NAMALWA (cell line): ENCODE data around the gene MTUS2.

Source experiments
- DNase-seq: peaks from one replicate; pipeline ENCODE4 v3.0.0-alpha.2; 2015; ENCODE audit warnings: low spot score

MTUS2 gene

GRCh38 chr13:29022968-29023367, 202.8 kb downstream of the MTUS2 start:
- no peak for DNase-seq

GRCh38 chr13:29024783-29025182, 204.6 kb downstream of the MTUS2 start:
- no peak for DNase-seq

- no peak for DNase-seq
Measured at GRCh38 chr13:29028868-29029267, 208.7 kb downstream of the MTUS2 start.

- no peak for DNase-seq
Measured at GRCh38 chr13:29038700-29039099, 218.6 kb downstream of the MTUS2 start.

- DNase-seq: no peak
Measured at GRCh38 chr13:29039212-29039611, 219.1 kb downstream of the MTUS2 start.

- DNase-seq: no peak
Measured at GRCh38 chr13:29046588-29046987, 226.4 kb downstream of the MTUS2 start.

GRCh38 chr13:29049524-29049923, 229.4 kb downstream of the MTUS2 start:
- no peak for DNase-seq

GRCh38 chr13:29050719-29051118, 230.6 kb downstream of the MTUS2 start:
- no peak for DNase-seq

- no peak for DNase-seq
Measured at GRCh38 chr13:29059800-29060199, 239.7 kb downstream of the MTUS2 start.

GRCh38 chr13:29065142-29065541, 245.0 kb downstream of the MTUS2 start:
- DNase-seq: no peak

GRCh38 chr13:29067306-29067945, 247.3 kb downstream of the MTUS2 start:
- no peak for DNase-seq

GRCh38 chr13:29073755-29074154, 253.6 kb downstream of the MTUS2 start:
- no peak for DNase-seq

- no peak for DNase-seq
Measured at GRCh38 chr13:29077051-29077813, 257.1 kb downstream of the MTUS2 start.

GRCh38 chr13:29081036-29081435, 260.9 kb downstream of the MTUS2 start:
- DNase-seq: peak; percentile 80

GRCh38 chr13:29081697-29082440, 261.7 kb downstream of the MTUS2 start:
- no peak for DNase-seq

- DNase-seq: no peak
Measured at GRCh38 chr13:29099781-29100406, 279.8 kb downstream of the MTUS2 start.

GRCh38 chr13:29100758-29101157, 280.6 kb downstream of the MTUS2 start:
- no peak for DNase-seq

- DNase-seq: no peak
Measured at GRCh38 chr13:29101409-29101808, 281.3 kb downstream of the MTUS2 start.

GRCh38 chr13:29101905-29102304, 281.8 kb downstream of the MTUS2 start:
- no peak for DNase-seq

GRCh38 chr13:29103065-29103800, 283.1 kb downstream of the MTUS2 start:
- DNase-seq: no peak

GRCh38 chr13:29104461-29104860, 284.3 kb downstream of the MTUS2 start:
- no peak for DNase-seq

GRCh38 chr13:29105779-29106178, 285.6 kb downstream of the MTUS2 start:
- no peak for DNase-seq
